H1 (cell line): Measurements from ENCODE around the gene MYH10. TPM values are rescaled to one million over a fixed set of nuclear protein-coding genes. Genes with fewer than 3 reads are reported as not detected.

Source experiments
- CTCF ChIA-PET: fragments of 300-600 bp; sonication (Branson Sonifier 250); formaldehyde crosslinking; loops from one replicate; lab custom pipeline; 2021; ENCODE audit not compliant: partially characterized antibody; lab: Charles Lee
- POLR2A ChIA-PET: fragments of 300-600 bp; sonication (Branson Sonifier 250); formaldehyde crosslinking; loops from one replicate; lab custom pipeline; 2021; ENCODE audit warnings: inconsistent platforms; ENCODE audit not compliant: partially characterized antibody; lab: Charles Lee
- DNase-seq, 2 experiments: peaks; one replicate each; pipeline versions ENCODE4 v3.0.0 to v3.0.0-alpha.2; 2010 to 2022; ENCODE audit warnings: low spot score in 2 of 2, low read depth in 1 of 2, mixed read lengths in 1 of 2
- FAIRE-seq: peaks from 2 replicates; lab custom pipeline; 2011; peaks lifted over from hg19 to GRCh38; lab: Jason Lieb, UNC
- H2AFZ ChIP-seq: 2 replicates; pipeline ENCODE4 v1.8.1; 2012; ENCODE audit warnings: low read length, inconsistent platforms
- H2AK5ac ChIP-seq: 2 replicates; pipeline ENCODE4 v1.6.1; 2013; ENCODE audit warnings: low read depth, low read length
- H2BK120ac ChIP-seq: replicated peaks from 2 replicates; pipeline ENCODE3; 2013; ENCODE audit warnings: low read depth, low read length, inconsistent platforms
- H2BK12ac ChIP-seq: 2 replicates; pipeline ENCODE4 v1.6.1; 2013; ENCODE audit warnings: low read depth, low read length
- H2BK15ac ChIP-seq: 2 replicates; pipeline ENCODE4 v1.6.1; 2013; ENCODE audit warnings: low read length
- H2BK20ac ChIP-seq: 2 replicates; pipeline ENCODE4 v1.6.1; 2013; ENCODE audit warnings: low read length
- H2BK5ac ChIP-seq: 2 replicates; pipeline ENCODE4 v1.6.1; 2013; ENCODE audit warnings: low read depth, low read length
- H3K14ac ChIP-seq: 2 replicates; pipeline ENCODE4 v1.6.1; 2013; ENCODE audit warnings: inconsistent platforms; ENCODE audit not compliant: insufficient read length
- H3K18ac ChIP-seq: 2 replicates; pipeline ENCODE4 v1.6.1; 2013; ENCODE audit warnings: low read length; ENCODE audit errors: extremely low read depth
- H3K23ac ChIP-seq: 2 replicates; pipeline ENCODE4 v1.6.1; 2013; ENCODE audit warnings: inconsistent platforms; ENCODE audit not compliant: insufficient read length
- H3K23me2 ChIP-seq: 2 replicates; pipeline ENCODE4 v1.6.1; 2013; ENCODE audit warnings: low read depth, low read length
- H3K27ac ChIP-seq: 2 replicates; pipeline ENCODE4 v1.6.1; 2011; ENCODE audit warnings: low read depth, low read length, inconsistent platforms
- H3K27me3 ChIP-seq, 4 experiments: replicated peaks in 1 of 4; 1 replicate in 1 of 4; 2 replicates in 3 of 4; pipeline versions ENCODE4 v1.6.1 to v1.8.1; 2011 to 2013; ENCODE audit warnings: low read length in 3 of 4, mild to moderate bottlenecking in 3 of 4, inconsistent platforms in 2 of 4, mixed read lengths in 2 of 4, moderate library complexity in 1 of 4; ENCODE audit not compliant: control insufficient read depth in 3 of 4, insufficient read depth in 3 of 4; ENCODE audit errors: extremely low read depth in 1 of 4
- H3K36me3 ChIP-seq, 4 experiments: 2 replicates each; pipeline versions ENCODE4 v1.6.1 to v1.8.1; 2011 to 2013; ENCODE audit warnings: mild to moderate bottlenecking in 4 of 4, low read length in 3 of 4, moderate library complexity in 2 of 4, control low read depth in 1 of 4, inconsistent platforms in 1 of 4; ENCODE audit not compliant: insufficient read depth in 4 of 4, control insufficient read depth in 2 of 4
- H3K4ac ChIP-seq: replicated peaks from 2 replicates; pipeline ENCODE3; 2013; ENCODE audit warnings: low read length, low read depth, mixed read lengths, inconsistent platforms; ENCODE audit not compliant: insufficient read length
- H3K4me1 ChIP-seq, 4 experiments: replicated peaks in 1 of 4; 1 replicate in 1 of 4; 2 replicates in 3 of 4; pipeline versions ENCODE4 v1.6.1 to v1.8.1; 2011 to 2013; ENCODE audit warnings: low read length in 3 of 4, inconsistent platforms in 2 of 4, mixed read lengths in 1 of 4; ENCODE audit not compliant: insufficient read depth in 4 of 4, control insufficient read depth in 3 of 4
- H3K4me2 ChIP-seq, 2 experiments: 2 replicates each; pipeline versions ENCODE4 v1.6.1 to v1.8.1; 2011 to 2013; ENCODE audit warnings: low read depth in 2 of 2, low read length in 2 of 2, control low read depth in 1 of 2, inconsistent platforms in 1 of 2, mild to moderate bottlenecking in 1 of 2; ENCODE audit not compliant: insufficient read depth in 1 of 2
- H3K4me3 ChIP-seq, 4 experiments: fragments of 200-600, 300-600 bp in 1 of 4; sonication (generic), shearing (Covaris generic), sonication (Bioruptor Twin) in 1 of 4; 2 replicates each; pipeline versions ENCODE4 v1.5.1 to v1.8.1; 2011 to 2016; ENCODE audit warnings: low read length in 4 of 4, low read depth in 3 of 4, control low read depth in 2 of 4, inconsistent platforms in 2 of 4, mild to moderate bottlenecking in 2 of 4, mixed read lengths in 1 of 4, moderate library complexity in 1 of 4; ENCODE audit not compliant: insufficient read depth in 2 of 4; ENCODE audit errors: extremely low read depth in 1 of 4
- H3K56ac ChIP-seq: replicated peaks from 2 replicates; pipeline ENCODE3; 2013; ENCODE audit warnings: low read depth, mild to moderate bottlenecking, mixed read lengths, low read length, inconsistent platforms; ENCODE audit not compliant: insufficient read length
- H3K79me1 ChIP-seq: 2 replicates; pipeline ENCODE4 v1.6.1; 2013; ENCODE audit warnings: low read depth, low read length, control low read depth
- H3K79me2 ChIP-seq, 2 experiments: 2 replicates each; pipeline versions ENCODE4 v1.6.1 to v1.8.1; 2012 to 2013; ENCODE audit warnings: low read length in 2 of 2, mild to moderate bottlenecking in 2 of 2, inconsistent platforms in 1 of 2; ENCODE audit not compliant: insufficient read depth in 2 of 2, control insufficient read depth in 1 of 2
- H3K9ac ChIP-seq, 4 experiments: replicated peaks in 1 of 4; 1 replicate in 1 of 4; 2 replicates in 3 of 4; pipeline versions ENCODE4 v1.6.1 to v1.8.1; 2011 to 2013; ENCODE audit warnings: low read depth in 3 of 4, low read length in 3 of 4, control low read depth in 2 of 4, mild to moderate bottlenecking in 2 of 4, moderate library complexity in 2 of 4, inconsistent platforms in 1 of 4; ENCODE audit errors: extremely low read depth in 1 of 4
- H3K9me3 ChIP-seq, 2 experiments: 2 replicates each; pipeline versions ENCODE4 v1.6.1 to v1.8.1; 2012 to 2013; ENCODE audit warnings: mild to moderate bottlenecking in 2 of 2, moderate library complexity in 2 of 2, control low read depth in 1 of 2, inconsistent platforms in 1 of 2, low read depth in 1 of 2, low read length in 1 of 2, mixed read lengths in 1 of 2; ENCODE audit not compliant: insufficient read depth in 2 of 2
- H4K20me1 ChIP-seq, 2 experiments: replicated peaks in 1 of 2; 2 replicates each; pipeline versions ENCODE3 to v1.8.1; 2011 to 2013; ENCODE audit warnings: inconsistent platforms in 2 of 2, low read length in 2 of 2, mild to moderate bottlenecking in 1 of 2; ENCODE audit not compliant: insufficient read depth in 2 of 2, control insufficient read depth in 1 of 2
- H4K5ac ChIP-seq: 2 replicates; pipeline ENCODE4 v1.6.1; 2013; ENCODE audit warnings: low read length, low read depth, mixed read lengths, inconsistent platforms; ENCODE audit not compliant: insufficient read length
- H4K8ac ChIP-seq: 2 replicates; pipeline ENCODE4 v1.8.0; 2013; ENCODE audit warnings: mild to moderate bottlenecking, moderate library complexity, low read length, inconsistent platforms; ENCODE audit not compliant: insufficient read depth; ENCODE audit errors: extremely low read depth
- H4K91ac ChIP-seq: replicated peaks from 2 replicates; pipeline ENCODE3; 2013; ENCODE audit warnings: low read length, mixed read lengths, inconsistent platforms; ENCODE audit not compliant: insufficient read length
- ATF2 ChIP-seq: IDR thresholded peaks from 2 replicates; pipeline ENCODE4 v1.6.1; 2012; ENCODE audit warnings: low read length, inconsistent platforms
- ATF3 ChIP-seq: IDR thresholded peaks from 2 replicates; pipeline ENCODE4 v1.6.1; 2011; ENCODE audit warnings: low read depth, mild to moderate bottlenecking, low read length; ENCODE audit not compliant: insufficient read depth
- BRCA1 ChIP-seq: IDR thresholded peaks from 2 replicates; pipeline ENCODE4 v1.6.1; 2012; ENCODE audit warnings: low read depth, low read length, improper control_type of control experiment
- EP300 ChIP-seq, 2 experiments: IDR thresholded peaks; 1 replicate in 1 of 2; 2 replicates in 1 of 2; pipeline ENCODE4 v1.6.1; 2011 to 2012; ENCODE audit warnings: low read depth in 2 of 2, low read length in 2 of 2, mild to moderate bottlenecking in 2 of 2, borderline replicate concordance in 1 of 2, inconsistent platforms in 1 of 2, moderate library complexity in 1 of 2
- EZH2 ChIP-seq: fragments of 200-600 bp; sonication (generic); IDR thresholded peaks from 2 replicates; pipeline ENCODE4 v1.7.1; 2012; ENCODE audit warnings: low read depth, mild to moderate bottlenecking, moderate library complexity, low read length, inconsistent platforms; ENCODE audit not compliant: severe bottlenecking
- FOSL1 ChIP-seq: IDR thresholded peaks from 2 replicates; pipeline ENCODE4 v1.6.1; 2011; ENCODE audit warnings: mild to moderate bottlenecking, low read depth, low read length, moderate library complexity; ENCODE audit not compliant: insufficient read depth
- KDM5A ChIP-seq: fragments of 200-600 bp; IDR thresholded peaks from 2 replicates; pipeline ENCODE4 v1.7.1; 2012; ENCODE audit warnings: mild to moderate bottlenecking, low read length, inconsistent platforms, mixed read lengths
- MAX ChIP-seq: IDR thresholded peaks from 2 replicates; pipeline ENCODE4 v1.6.1; 2012; ENCODE audit warnings: inconsistent platforms
- NANOG ChIP-seq: IDR thresholded peaks from 2 replicates; pipeline ENCODE4 v1.6.1; 2011; ENCODE audit warnings: low read length, low read depth, mild to moderate bottlenecking, inconsistent platforms; ENCODE audit not compliant: insufficient read depth, poor library complexity, severe bottlenecking
- SP1 ChIP-seq: IDR thresholded peaks from 2 replicates; pipeline ENCODE4 v1.6.1; 2011; ENCODE audit warnings: low read depth, low read length
- TAF7 ChIP-seq: optimal IDR thresholded peaks from 2 replicates; pipeline ENCODE3; 2011; ENCODE audit warnings: low read depth, mild to moderate bottlenecking, inconsistent platforms, low read length, moderate library complexity, borderline replicate concordance
- WGBS, 2 experiments: shearing (Covaris generic) in 1 of 2; methylation state at CpG; one replicate each; pipeline versions ENCODE4 v1.1.6 to v1.1.7; 2013 to 2015; ENCODE audit warnings: low lambda C conversion rate in 2 of 2, mixed read lengths in 2 of 2, inconsistent platforms in 1 of 2, low coverage in 1 of 2, missing lambda C conversion rate in 1 of 2; ENCODE audit not compliant: insufficient replicate concordance in 2 of 2, insufficient coverage in 1 of 2, insufficient read length in 1 of 2; ENCODE audit errors: extremely low coverage in 1 of 2, missing lambda C conversion rate in 1 of 2; 5-methylcytosine and 5-hydroxymethylcytosine counted together
- polyA plus RNA-seq, 7 experiments: library from polyadenylated mRNA; depleted of rRNA in 3 of 7; stranded (reverse) in 5 of 7; unstranded in 2 of 7; fragments of >200 nt in 5 of 7; fragments of 200-250 nt in 2 of 7; gene quantifications; 1 replicate in 5 of 7; 2 replicates in 1 of 7; 4 replicates in 1 of 7; pipeline versions ENCODE4 v1.2.1 to v1.2.3, GENCODE V29; 2011 to 2013; ENCODE audit warnings: missing spikeins in 2 of 7, mixed read lengths in 2 of 7
- total RNA-seq: library from RNA; stranded (reverse); fragmentation: NEBNext Ultra II Directional; extraction: Animal tissue kit (Norgen Biotek cat#: 25700); gene quantifications from 2 replicates; pipeline ENCODE4 v1.2.1, GENCODE V29; 2021

MYH10 gene
- total and polyA plus RNA-seq, 2 of the 8 experiments (the other 6 are each of a cell fraction or from before 2014, with no cell fraction given), result 64.1 to 289 TPM

GRCh38 chr17:8463099-8463498 lies 167.4 kb downstream of the MYH10 start:
- Histone ChIP-seq H2BK20ac (no peak overlapping the region), H3K79me2 (no peaks in the 10 kb centered on the region; a peak in 1 of 4 replicates), H2BK15ac (no peak overlapping the region), H3K4me3 (no peak overlapping the region), H2AK5ac (no peak overlapping the region), H3K9ac (no peak overlapping the region), H4K20me1 (peaks cover 0 to 5% of the 10 kb centered on the region in 2 experiments), H3K9me3 (no peaks in the 10 kb centered on the region), H2BK5ac (no peak overlapping the region), H3K23me2 (no peaks in the 10 kb centered on the region), H3K23ac (no peak overlapping the region), H3K14ac (no peak overlapping the region), H4K8ac (no peak overlapping the region), H3K18ac (no peak overlapping the region), H4K5ac (no peak overlapping the region), H2AFZ (no peak overlapping the region), H3K4me1 (peaks cover 0 to 6% (median 0%) of the 10 kb centered on the region in 4 experiments; a peak in 1 of 7 replicates), H2BK12ac (no peak overlapping the region), H4K91ac (no peak overlapping the region), H3K27ac (no peak overlapping the region), H3K79me1 (peaks cover 12% of the 10 kb centered on the region), H3K4me2 (no peak overlapping the region), H3K56ac (no peak overlapping the region), H2BK120ac (no peak overlapping the region), H3K4ac (no peak overlapping the region), H3K27me3 (no peaks in the 10 kb centered on the region), H3K36me3 (peaks cover 5 to 31% (median 12%) of the 10 kb centered on the region in 4 experiments; a peak in 7 of 8 replicates)
- DNase-seq (no peak), FAIRE-seq (no peak)
- 81% methylated on average over 5 of the region's 5 CpGs; no CpG with 5 or more reads in 1 of the 2 experiments for WGBS, 2 experiments
- ChIA-PET POLR2A (interaction anchor here (0.7 kb wide), 1 partner anchor 59 kb away, joined by 3 read pairs; no protein-coding TSS in a partner anchor), CTCF (no interaction called here)
- TF ChIP-seq NANOG, result no peak
- TF ChIP-seq BRCA1, result no peak
- TF ChIP-seq ATF3, result no peak
- TF ChIP-seq EZH2, result no peak
- TF ChIP-seq SP1, result no peak
- TF ChIP-seq MAX, result no peak
- no peak for TF ChIP-seq KDM5A
- TF ChIP-seq ATF2, result no peak
- TF ChIP-seq EP300 (IDR thresholded peaks at IDR 0.05; ENCODE audit: borderline replicate concordance in 1 of 2, low read depth in 2 of 2, low read length in 2 of 2), result no peak
- no peak for TF ChIP-seq TAF7
- TF ChIP-seq FOSL1, result no peak
